Hematopoietic multipotent progenitor cell treated with erythropoietin and hydrocortisone succinate and interleukin-3 and kit ligand, for 6 days (in vitro differentiated cells): Measurements from ENCODE around the gene AKR7A3.
"Not testable (repeated sequence)": the region's sequence is repeated elsewhere in the genome, so short reads cannot be mapped to it uniquely, and the experiment has no call there.

Experiments
- DNase-seq: peaks from one replicate; pipeline ENCODE4 v3.0.0-alpha.2; 2015

Gene AKR7A3

DNA sequence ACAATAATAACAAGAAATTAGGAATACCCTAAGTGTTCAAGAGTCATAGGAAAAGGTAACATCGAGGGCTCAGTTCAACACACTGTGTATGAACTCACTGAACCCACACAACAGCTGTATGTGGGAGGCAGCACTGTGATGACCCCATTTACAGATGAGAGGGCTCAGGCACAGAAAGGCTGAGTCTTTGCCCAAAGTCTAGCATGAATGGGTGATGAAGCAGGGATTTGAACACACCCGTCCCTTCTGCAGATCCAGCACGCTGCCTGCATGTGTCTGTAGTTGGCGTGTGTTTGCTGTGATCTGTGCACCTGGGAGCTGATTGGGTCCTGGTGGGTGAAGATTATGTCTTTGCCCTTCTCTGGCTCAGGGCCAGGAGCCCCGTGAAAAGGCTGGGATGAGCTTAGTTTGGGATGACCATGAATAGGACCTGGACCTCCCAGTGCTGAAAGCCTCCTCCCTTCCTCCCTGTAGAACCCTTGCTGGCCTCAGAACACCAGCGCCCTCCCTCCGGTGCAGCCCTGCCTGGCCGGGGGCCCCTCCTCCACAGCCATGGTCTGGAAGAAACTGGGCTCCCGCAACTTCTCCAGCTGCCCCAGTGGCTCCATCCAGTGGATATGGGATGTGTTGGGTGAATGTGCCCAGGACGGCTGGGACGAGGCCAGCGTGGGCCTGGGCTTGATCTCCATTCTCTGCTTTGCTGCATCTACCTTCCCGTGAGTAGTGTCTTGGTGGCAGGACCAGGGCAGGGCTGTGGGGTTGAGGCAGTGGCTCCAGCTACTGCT, 28.7 kb upstream of the AKR7A3 start:
- no peak for DNase-seq

DNA sequence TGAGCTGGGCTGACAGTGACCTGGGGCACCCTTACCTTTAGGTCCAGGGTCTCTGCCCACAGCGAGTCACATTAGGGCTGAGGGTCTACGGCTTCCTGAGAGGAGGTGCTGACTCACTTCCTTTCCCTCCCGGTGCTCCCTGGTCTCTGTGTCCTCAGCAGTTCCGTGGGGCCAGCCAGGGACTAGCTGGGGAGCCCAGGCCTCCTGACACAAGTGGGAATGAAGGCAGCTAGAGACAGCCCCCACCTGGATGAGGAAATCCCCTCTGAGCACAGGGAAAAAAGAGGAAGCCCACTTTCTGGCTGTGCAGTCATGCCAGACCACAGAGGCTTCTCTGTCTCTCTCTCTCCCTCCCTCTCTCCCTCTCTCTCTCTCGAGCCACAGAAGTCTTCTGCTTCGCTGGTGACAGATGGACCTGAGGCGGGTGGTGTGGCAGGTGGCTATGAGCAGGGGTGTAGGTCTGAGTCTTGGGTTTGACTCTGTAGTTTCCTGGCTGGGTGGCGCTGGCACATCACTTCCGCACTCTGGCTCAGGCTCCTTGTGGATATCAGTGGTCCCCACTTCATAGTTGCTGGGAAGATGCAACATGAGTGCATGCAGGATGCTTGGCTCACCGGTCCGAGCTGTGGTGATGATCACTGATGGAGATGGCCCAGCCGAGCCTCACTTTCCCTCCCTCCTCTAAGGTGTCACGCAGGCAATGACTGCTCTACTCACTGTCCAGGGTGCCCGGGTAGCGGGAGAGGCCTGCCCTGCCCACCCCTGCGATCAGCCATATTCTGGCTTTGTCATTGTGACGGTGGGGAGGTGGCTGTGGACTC, 27.0 kb upstream of the AKR7A3 start:
- peak; percentile 59 for DNase-seq

DNA sequence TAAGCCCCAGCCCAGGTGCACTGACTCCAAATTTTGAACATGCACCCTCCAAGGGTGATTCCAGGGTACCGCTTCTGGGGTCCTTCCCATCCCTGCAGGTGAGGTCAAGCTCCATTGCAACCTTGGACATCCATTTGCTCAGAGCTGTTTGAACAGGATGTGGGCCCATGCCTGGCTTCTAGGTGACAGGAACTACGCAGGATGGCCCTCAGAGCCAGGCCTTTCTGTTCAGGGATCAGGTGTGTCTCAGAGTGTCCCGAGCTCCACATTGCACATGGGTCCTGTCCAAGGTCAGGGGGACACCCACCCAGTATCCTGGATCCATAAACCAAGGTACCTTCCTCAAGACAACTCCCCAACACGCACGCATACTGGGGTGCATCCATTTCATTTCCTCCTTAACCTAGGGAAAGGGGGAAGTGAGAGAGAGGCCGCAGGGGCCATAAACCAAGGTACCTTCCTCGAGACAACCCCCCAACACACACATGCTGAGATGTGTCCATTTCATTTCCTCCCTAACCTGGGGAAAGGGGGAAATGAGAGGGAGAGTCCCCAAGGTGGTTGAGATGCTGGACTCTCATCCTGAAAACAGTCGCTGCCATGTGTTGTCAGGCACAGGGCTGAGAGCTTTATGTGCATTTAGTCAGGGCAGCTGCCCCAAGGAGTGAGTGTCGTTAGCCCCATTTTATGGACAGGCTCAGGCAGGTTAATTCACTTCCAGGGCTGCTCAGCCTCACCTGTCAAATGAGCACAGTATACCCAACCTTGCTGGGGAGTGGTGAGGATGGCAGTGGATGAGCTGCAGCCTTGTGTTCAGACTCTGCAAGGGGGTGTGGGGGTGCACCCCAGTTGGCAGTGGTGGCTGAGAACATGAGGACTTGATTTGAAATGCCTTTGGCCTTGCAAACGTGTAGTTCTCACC, 25.7 kb upstream of the AKR7A3 start:
- DNase-seq = no peak

DNA sequence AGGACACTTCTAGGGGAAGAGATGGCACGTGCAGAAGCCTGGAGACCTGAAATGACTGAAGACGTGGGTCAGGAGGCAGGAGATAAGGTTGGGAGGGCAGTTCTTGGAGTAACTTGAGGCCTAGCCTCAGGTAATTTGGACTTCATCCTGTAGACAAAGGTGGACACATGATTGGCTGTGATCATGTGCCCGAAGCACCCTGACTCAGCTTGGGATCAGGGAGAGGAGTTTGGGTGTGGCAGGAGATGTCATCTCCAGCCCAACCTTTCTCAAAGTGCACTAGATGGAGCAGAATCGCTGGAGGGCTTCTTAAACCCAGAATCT, 25.0 kb upstream of the AKR7A3 start:
- peak; percentile 41 for DNase-seq

DNA sequence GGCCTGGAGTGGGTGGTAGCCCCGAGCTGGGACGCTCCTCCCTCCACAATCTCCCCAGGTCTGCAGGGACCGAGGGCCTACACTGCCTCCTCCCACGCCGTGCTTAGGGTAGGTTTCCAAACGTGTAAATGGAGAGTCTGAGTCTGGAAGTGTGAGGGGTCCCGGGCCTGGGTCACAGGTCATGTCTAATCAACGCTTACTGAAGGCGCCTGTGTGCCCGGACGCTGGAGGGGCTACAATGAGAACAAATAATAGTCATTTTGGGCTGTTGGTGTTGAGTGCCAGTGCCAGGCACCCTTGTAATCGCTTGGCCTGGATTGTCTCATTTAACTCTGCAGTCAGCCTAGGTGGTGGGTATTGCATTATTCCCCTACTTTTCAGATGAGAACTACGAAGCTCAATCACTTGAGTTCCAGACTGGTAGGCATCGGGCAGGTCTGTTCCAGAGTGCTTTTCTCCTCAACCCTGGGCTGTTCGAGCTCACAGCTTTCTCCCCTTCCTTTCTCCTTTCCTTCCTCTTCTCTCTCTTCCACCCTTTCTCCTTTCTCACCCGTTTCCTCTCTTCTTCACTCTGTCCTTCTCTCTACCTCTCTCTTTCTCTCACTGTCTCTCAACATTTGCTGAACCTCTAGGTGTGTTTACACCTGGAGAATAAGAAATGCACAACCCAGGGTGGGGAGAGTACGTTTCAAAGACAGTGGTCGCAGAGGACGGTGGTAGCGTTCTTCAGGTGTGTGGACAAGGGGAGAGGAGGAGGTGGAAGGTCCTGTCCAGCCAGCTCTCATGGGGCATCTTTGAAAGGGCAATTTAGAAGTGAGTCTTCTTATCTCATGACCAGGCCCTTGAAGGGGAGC, 24.4 kb upstream of the AKR7A3 start:
- DNase-seq = peak; percentile 83

DNA sequence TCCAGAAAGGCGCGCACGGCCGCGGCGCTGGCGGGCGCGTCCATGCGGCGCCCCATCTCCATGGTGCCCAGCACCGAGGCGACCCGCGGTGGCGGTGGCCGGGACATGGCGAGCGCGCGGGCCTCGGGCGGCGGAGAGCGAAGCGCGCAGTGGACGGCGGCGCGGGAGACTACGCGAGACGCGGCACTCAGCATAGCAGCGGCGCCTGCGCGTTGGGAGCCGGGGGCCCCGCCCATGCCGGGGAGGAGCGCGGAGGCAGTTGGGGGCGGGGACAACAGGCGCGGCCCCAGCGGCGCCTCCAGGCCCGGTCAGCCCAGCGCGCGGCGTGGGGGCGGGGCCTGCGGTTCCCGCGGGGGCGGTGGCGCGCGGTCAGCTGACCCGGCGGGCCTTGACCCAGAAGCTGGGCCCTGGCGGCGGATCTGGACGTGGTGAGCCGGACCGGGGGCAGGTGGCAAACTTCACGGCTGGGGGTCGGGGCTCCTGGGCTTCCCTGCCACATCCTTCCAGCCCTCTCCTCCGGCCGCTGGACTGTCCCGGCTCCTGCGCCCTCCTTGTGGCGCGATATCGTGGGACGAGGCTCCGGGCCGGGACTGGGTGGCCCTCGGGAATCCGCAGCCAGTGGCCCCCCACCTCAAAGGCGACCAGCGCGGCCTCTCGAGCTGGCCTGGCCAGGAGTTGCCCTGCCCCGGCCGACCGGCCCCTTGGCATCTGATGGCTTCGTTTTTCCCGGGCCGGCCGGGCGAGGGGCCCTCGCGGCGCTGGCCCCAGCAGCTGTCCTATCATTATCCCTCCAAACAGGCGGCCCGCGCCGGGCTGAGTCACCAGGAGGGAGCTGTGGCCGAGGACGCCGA, 23.6 kb upstream of the AKR7A3 start, which contains the start of the genes AKR7A2 and SLC66A1:
Gene AKR7A2, minus strand, starts transcription at position 214 of the 851 bp plus-strand sequence. Its CDS starts 20 bp downstream, at position 194.
Gene SLC66A1, plus strand, starts transcription at position 396 of the 851 bp plus-strand sequence. CDS start 5,352 bp downstream, outside the sequence.
- DNase-seq = peak; percentile 96

DNA sequence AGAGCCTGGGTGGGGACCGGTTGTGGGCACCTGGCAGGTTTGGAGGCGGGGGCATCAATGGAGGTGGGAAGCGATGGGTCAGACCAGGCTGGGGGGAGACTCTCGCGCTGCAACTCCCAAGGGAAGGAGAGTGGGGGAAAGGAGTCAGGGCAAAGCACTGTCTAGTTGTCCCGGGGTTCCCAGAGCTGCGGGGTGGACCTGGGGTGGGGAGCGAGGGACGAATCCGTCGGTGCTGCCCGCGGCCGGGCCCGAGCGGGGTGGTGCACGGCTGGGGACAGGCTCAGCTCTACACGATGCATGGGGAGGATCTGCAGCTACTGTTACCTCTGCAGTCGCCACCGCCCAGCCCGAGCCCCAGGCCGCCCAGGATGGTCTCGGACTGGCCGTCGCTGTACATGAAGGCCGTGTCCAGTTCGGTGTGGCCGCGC, 22.9 kb upstream of the AKR7A3 start:
- peak; percentile 22 for DNase-seq

DNA sequence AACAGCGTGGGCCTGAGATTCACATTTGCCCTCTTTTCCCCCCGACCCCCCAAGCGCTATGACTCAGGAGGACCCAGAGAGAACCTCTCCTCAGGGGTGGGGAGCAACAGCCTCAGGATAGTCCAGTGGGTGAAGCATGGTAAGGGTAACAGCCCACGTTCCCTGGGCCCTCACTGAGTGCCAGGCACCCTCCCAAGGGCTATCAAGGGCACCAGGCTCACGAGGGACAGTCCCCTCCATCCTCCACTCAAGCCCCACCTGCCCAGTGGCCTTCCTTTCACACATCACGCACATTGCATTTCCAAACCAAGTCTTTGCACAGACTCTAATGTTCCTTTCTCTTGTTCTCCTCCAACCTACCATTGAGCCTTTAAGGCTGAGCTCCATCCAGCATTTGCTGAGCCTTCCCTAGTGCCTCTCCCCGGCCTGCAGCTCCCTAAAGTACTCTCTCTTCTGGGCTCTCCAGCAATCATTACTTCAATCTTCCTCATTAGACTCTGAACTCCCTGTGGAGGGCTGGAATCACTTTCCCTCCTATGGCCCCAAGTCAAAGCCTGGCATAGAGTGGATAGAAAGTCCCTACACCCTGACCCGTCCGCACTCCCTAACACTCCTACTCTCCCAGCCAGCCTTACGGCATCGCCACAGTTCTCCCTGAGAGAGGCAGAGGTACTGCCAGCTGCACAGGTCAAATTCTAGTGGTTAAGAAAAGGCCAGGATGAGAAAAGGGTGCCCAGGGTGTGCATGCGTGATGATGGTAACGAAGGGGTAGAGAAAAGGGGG, 22.3 kb upstream of the AKR7A3 start:
- peak; percentile 26 for DNase-seq

DNA sequence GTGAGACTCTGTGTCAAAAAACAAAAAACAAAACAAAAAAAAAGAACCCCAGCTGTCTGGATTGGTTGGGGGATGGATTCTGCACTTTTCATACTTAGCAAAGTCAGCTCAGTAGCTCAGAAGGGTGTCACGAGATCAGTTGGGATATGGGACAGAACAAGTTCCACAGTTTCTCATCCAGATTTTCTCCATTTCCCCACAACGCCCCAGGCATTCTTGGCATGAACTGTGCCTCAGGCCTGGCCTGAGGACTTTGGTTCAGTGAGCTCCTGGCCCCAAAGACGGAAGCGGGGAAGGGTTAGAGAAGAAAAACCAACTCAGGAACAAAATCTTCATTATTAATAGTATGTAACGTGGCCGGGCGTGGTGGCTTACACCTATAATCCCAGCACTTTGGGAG, 21.5 kb upstream of the AKR7A3 start:
- no peak for DNase-seq

DNA sequence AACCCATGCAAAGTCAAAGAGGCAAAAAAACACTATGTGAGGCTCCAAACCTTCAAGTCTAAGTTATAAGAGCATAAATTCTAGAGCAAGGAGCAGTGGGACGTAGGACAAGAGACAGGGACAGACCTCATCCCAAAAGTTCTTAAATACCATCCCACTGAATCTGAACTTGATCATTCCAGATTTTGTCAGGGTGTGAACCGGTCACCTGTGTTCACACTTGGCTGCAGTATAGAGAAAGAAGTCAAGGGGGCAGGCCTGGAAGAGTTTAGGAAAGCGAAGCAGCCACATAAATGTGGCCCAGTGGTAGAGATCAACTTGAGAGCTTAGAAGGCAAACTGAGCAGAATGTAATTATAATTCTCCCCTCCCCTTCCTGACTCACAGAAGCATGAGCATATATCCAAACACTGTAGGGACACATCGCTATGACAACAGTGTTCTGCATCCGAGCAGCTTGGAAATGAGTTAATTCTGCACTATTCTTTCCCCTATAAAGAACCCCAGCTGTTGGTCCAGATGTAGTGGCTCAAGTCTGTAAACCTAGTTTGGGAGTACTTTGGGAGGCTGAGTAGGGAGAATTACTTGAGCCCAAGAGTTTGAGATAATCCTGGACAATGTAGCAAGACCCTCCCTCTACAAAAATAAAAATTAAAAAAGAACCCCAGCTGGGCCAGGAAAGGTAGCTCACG, 20.7 kb upstream of the AKR7A3 start:
- no peak for DNase-seq

DNA sequence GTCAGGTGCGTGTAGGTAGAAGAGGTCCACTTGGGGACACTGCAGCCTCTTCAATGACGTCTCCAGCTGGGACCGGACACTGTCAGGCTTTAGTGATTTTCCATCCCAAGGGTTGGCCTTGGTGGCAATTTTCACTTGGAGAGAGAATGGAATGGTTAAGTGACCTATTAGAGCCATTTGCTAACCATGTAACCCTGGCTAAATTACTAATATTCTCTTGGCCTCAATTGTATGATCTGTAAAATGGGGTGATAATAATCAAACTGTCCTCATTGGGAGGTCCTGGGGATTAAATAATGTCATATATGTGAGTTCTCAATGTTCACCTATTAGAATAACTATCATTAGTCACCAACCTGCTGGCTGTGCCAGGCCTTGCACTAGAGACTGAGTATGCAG, 19.9 kb upstream of the AKR7A3 start:
- no peak for DNase-seq

DNA sequence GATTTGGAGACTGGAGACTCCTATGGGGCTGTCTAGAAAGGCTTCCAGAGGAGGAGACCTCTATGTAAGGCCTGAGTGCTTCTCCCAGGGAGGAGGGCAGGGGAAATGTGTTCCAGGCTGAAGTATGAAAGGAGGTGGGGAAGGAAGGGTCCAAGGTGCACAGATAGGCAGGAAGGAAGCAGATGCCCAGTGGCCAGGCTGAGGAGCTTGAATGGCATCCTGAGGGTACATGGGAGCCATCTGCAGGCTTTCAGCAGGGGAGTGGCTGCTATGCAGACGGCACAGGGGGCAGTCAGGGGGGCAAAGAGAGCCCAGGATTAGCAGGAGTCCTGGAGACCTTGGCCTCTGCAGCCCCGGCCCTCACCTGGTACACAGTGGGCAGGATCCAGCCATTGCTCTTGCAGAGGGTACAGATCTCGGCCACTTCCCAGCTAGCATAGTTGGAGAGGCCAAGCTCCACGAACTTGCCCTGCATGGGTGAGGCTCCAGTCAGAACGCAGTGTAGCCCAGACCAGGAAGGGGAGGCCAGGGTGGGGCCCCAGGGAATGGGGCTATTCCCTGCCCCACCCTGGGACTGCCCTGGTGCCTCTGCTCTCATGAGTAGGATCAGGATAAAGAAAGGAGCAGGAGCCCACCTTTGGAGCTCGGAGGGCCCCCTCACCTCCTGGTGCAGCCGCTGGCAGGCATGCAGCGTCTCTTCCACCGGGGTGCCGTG, 19.4 kb upstream of the AKR7A3 start:
- no peak for DNase-seq

DNA sequence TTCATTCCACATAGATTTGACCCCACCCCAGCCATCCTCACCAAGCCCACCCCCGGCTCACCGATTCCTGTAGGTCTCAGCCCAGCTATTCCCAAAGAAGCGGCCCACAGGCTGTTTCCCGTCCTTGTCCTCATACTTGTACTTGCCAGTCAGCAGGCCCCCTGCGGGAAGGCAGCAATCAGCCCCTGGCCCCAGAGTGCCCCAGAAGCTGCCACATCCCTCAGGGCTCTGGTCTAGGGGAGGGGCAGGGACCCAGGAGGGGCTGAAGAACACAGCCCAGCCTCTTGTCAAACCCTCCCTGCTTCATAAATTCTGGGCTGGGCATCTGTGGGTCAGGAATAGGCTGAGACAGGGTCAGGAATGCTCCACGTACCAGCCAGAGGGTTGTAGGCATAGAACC, 18.4 kb upstream of the AKR7A3 start:
- DNase-seq = no peak

DNA sequence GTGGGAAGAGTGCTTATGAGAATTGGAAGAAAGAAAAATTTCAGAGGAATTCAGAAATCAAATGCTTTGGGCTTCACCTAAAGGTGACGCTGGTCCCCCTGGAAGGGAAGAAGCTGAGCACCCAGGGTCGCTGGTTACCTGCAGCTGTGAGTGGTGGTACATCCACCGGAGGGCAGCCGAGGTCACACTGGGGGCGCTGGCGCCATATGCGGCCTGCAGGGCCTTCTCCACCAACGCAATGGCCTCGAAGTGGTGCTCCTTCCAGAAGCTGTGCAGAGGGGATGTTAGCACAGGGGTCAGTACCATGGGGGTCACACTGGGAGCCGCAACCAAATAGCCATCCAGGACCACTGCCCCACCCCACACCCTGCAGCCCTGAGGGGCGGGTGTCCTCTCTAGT, 17.3 kb upstream of the AKR7A3 start:
- DNase-seq = no peak

DNA sequence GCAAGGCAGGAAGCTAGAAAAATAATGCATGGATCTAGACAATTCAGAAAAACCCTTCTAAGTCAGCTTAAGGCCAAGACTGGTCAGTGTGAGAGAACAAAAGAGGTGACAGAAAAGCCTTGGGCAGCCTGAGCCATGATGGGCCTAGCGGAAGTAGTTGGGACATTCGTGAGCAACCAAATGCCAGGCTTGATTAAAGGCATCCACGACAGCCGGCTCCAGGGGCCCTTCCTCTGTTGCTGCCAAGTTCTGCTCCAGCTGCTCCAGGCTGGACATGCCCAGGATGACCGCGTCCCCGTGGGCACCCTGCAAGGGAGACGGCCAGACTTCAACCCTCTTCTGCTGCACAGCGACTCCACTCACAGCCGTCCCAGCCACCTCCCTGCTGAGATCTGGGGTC, 15.5 kb upstream of the AKR7A3 start:
- not testable (repeated sequence) for DNase-seq

DNA sequence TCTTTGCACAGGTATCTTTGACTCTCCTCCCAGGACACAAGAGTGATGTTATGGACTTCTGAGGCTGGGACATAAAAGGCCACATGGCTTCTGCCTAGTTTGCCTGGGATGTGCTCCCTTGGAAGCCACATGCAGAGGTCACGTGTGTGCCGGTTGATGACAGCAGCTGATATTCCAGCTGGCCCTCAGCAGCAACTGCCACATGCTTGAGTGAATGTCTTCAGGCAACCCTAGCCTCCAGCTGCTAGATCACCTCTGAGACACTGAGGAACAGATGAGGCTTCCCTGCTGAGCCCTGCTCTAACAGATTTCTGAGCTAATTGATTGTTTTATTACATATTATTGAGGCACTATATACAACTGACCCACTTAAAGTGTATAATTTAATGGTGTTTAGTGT, 11.6 kb upstream of the AKR7A3 start:
- no peak for DNase-seq

DNA sequence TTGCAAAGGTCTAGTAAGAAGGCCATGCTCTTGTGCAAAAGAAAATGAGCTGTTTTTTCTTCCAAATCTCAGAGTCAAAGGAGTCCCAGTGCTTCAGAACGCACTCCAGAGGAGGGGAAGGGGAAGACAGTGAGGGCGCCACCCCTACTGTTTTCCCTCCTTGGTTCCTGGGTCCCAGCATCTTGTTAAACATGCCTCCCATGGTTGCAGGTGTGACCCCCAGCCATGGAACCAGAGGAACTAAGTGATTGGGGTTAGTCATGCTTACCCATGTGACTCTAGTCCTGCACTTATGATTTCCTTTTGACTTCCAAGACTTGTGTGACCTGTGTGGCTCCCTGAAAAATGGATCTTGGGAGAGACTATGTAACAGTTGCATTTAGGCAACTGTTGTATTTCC, 6.1 kb upstream of the AKR7A3 start:
- DNase-seq = no peak

DNA sequence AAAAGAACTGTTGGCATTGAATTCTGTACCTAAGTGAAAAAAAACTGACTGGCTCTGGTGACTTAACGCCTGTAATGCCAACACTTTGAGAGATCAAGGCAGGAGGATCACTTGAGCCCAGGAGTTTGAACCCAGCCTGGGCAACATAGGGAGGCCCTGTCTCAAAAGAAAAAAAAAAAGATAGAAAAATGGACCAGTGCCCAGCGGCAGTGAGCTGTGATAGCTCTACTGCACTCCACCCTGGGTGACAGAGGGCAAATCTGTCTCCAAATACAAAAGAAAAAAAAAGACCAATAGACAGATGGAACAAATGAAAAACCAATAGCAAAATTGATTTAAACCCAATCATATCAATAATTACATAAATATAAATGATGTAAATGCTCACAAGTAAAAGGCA, 674 bp upstream of the AKR7A3 start:
- no peak for DNase-seq
